Psoas muscle (tissue), 8 donors: Measurements from ENCODE around the gene PARVG. TPM values are rescaled to one million over a fixed set of nuclear protein-coding genes. Genes with fewer than 3 reads are reported as not detected.
A peak's percentile ranks its signal among the peaks of the same experiment; 100 is the strongest.

Experiments used
- ATAC-seq, 4 donors: fragments of 200-7000 bp; cut with Tn5 transposase; one replicate each; pipeline ENCODE4 v1.9.1; 2020; ENCODE audit warnings: moderate library complexity in 3 of 4, mild to moderate bottlenecking in 2 of 4
- DNase-seq, 2 donors: peaks; one replicate each; pipeline ENCODE4 v3.0.0-alpha.2; 2020
- H3K27ac ChIP-seq: fragments of 200-600 bp; one replicate; pipeline ENCODE4 v1.8.0; 2022
- H3K27me3 ChIP-seq, 3 donors: fragments of 200-600 bp in 1 of 3; one replicate each; pipeline versions ENCODE4 v1.6.1 to v1.8.0; 2013 to 2022; ENCODE audit warnings: low read length in 2 of 3, mild to moderate bottlenecking in 2 of 3, moderate library complexity in 1 of 3; ENCODE audit not compliant: insufficient read depth in 3 of 3
- H3K36me3 ChIP-seq, 2 donors: fragments of 200-600 bp in 1 of 2; one replicate each; pipeline versions ENCODE4 v1.6.1 to v1.8.0; 2013 to 2022; ENCODE audit warnings: low read depth in 1 of 2, mild to moderate bottlenecking in 1 of 2, moderate library complexity in 1 of 2; ENCODE audit not compliant: insufficient read depth in 1 of 2
- H3K4me1 ChIP-seq: fragments of 200-600 bp; one replicate; pipeline ENCODE4 v1.8.0; 2022
- H3K4me3 ChIP-seq: fragments of 200-600 bp; one replicate; pipeline ENCODE4 v1.8.0; 2022; ENCODE audit warnings: mild to moderate bottlenecking
- H3K9me3 ChIP-seq: fragments of 200-600 bp; one replicate; pipeline ENCODE4 v1.8.0; 2022
- WGBS, 3 donors: extraction: QIAGEN DNeasy Blood & Tissue Kit; methylation state at CpG; one replicate each; pipeline versions ENCODE4 v1.1.6 to v1.1.7; 2013; 5-methylcytosine and 5-hydroxymethylcytosine counted together
- intact Hi-C, 2 donors: fragments of 100-400 bp; cut with DNase I; formaldehyde crosslinking; loops; one replicate each; pipeline versions ENCODE4 v1.11.0 to v1.14.2; 2022
- polyA plus RNA-seq, 3 donors: library from polyadenylated mRNA; stranded (reverse); fragments of 200-250 nt; gene quantifications; one replicate each; pipeline ENCODE4 v1.2.3, GENCODE V29; 2013
- total RNA-seq, 4 donors: library from RNA; stranded (reverse); fragmentation: NEBNext Ultra II Directional in 2 of 4; extraction: Animal tissue kit (Norgen Biotek cat#: 25700) in 2 of 4; gene quantifications; one replicate each; pipeline versions ENCODE4 v1.2.1 to v1.2.4, GENCODE V29; 2021 to 2023
- TF ChIP-seq, protein P1 (sequence below): fragments of 200-600 bp; IDR thresholded peaks from one replicate; pipeline ENCODE4 v1.8.0; 2022; ENCODE audit warnings: antibody characterized with exemption
- donor health status: healthy with polysubstance abuse.
- donor health status: DM: no; HTN: no; CAD: no; lungs with moderate emphysema.
- donor health status: Bipolar disorder and iron deficiency.
- donor health status: healthy.
- donor health status: DM: yes; HTN: yes; CAD: no.
- donor health status: DM: no; HTN: no; CAD: no.
- donor health status: DM: no; HTN: no; CAD: no.
- donor health status: DM: yes; HTN: yes; CAD: no.

The PARVG gene
- total and polyA plus RNA-seq, 7 donors = 0.77 to 3.2 (median 1.5) TPM

GRCh38 chr22:44186121-44186510, 5.4 kb downstream of the PARVG start:
- 62 to 86% (median 69%) methylated on average over 8 of the region's 8 CpGs for WGBS, 3 donors
- peaks cover 0 to 14% (median 4%) of the 10 kb centered on the region in 3 donors for H3K27me3 ChIP-seq
- TF ChIP-seq, protein P1, sequence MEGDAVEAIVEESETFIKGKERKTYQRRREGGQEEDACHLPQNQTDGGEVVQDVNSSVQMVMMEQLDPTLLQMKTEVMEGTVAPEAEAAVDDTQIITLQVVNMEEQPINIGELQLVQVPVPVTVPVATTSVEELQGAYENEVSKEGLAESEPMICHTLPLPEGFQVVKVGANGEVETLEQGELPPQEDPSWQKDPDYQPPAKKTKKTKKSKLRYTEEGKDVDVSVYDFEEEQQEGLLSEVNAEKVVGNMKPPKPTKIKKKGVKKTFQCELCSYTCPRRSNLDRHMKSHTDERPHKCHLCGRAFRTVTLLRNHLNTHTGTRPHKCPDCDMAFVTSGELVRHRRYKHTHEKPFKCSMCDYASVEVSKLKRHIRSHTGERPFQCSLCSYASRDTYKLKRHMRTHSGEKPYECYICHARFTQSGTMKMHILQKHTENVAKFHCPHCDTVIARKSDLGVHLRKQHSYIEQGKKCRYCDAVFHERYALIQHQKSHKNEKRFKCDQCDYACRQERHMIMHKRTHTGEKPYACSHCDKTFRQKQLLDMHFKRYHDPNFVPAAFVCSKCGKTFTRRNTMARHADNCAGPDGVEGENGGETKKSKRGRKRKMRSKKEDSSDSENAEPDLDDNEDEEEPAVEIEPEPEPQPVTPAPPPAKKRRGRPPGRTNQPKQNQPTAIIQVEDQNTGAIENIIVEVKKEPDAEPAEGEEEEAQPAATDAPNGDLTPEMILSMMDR = no peak
- H3K9me3 ChIP-seq = no peaks in the 10 kb centered on the region
- no peak overlapping the region for H3K4me3 ChIP-seq
- H3K36me3 ChIP-seq = no peaks in the 10 kb centered on the region
- no peak overlapping the region for H3K27ac ChIP-seq
- DNase-seq (no peak), ATAC-seq (no peak)
- intact Hi-C loops = no loop called here
- no peaks in the 10 kb centered on the region for H3K4me1 ChIP-seq

DNA sequence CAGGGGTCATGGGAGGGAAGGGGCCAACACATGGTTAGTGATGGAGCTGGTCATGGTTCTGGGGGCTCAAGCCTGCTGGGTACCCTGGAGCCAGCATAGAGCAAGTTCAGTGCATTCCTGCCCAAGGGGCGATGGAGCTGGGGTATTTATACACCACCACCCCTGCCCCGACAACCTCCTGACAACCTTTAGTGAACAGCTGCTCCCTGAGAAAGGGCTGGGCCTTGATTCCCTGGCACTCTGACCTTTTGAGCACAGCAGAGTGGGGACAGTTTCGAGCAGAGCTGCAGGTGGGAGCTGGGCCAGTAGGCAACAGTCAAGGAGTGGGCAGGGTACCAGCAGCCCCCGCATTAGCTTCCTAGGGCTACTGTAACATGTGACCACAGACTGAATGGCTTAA, 6.0 kb downstream of the PARVG start:
- H3K36me3 ChIP-seq = no peaks in the 10 kb centered on the region
- ATAC-seq = no peak
- H3K9me3 ChIP-seq = no peaks in the 10 kb centered on the region
- H3K4me3 ChIP-seq = no peak overlapping the region
- no peak overlapping the region for H3K27ac ChIP-seq
- peaks cover 0 to 10% (median 3%) of the 10 kb centered on the region in 3 donors for H3K27me3 ChIP-seq
- DNase-seq = no peak
- H3K4me1 ChIP-seq = no peaks in the 10 kb centered on the region
- intact Hi-C loops = no loop called here
- WGBS, 3 donors = 75 to 82% (median 78%) methylated on average over 4 of the region's 4 CpGs
- TF ChIP-seq, protein P1 = no peak

- Histone ChIP-seq H3K27me3 (peaks cover 0 to 4% (median 0%) of the 10 kb centered on the region in 3 donors), H3K36me3 (no peaks in the 10 kb centered on the region), H3K4me1 (no peaks in the 10 kb centered on the region), H3K4me3 (no peak overlapping the region), H3K27ac (no peak overlapping the region), H3K9me3 (no peaks in the 10 kb centered on the region)
- ATAC-seq (no peak), DNase-seq (peak in 1 of 2 donors; percentile 22)
- 89 to 95% (median 91%) methylated on average over 12 of the region's 12 CpGs for WGBS, 3 donors
- intact Hi-C loops = no loop called here
- TF ChIP-seq, protein P1 = no peak
Measured at GRCh38 chr22:44187652-44188230, 7.0 kb downstream of the PARVG start.

- intact Hi-C loops = no loop called here
- H3K27me3 ChIP-seq = peaks cover 0 to 4% (median 0%) of the 10 kb centered on the region in 3 donors
- 89 to 92% (median 92%) methylated on average over 8 of the region's 8 CpGs for WGBS, 3 donors
- no peaks in the 10 kb centered on the region for H3K36me3 ChIP-seq
- no peaks in the 10 kb centered on the region for H3K4me1 ChIP-seq
- no peak overlapping the region for H3K4me3 ChIP-seq
- ATAC-seq (no peak), DNase-seq (no peak)
- H3K9me3 ChIP-seq = no peaks in the 10 kb centered on the region
- H3K27ac ChIP-seq = no peak overlapping the region
- TF ChIP-seq, protein P1 = no peak
Measured at GRCh38 chr22:44188316-44188715, 7.6 kb downstream of the PARVG start.
